Neuronal stem cell (in vitro differentiated cells): ENCODE measurements around the gene ADAP1.

Experiments
- DNase-seq: peaks from one replicate; pipeline ENCODE4 v3.0.0-alpha.2; 2013; ENCODE audit warnings: low spot score
- H2AFZ ChIP-seq: one replicate; pipeline ENCODE4 v1.6.1; 2013; ENCODE audit warnings: mild to moderate bottlenecking, low read length, inconsistent platforms
- H2AK5ac ChIP-seq: 2 replicates; pipeline ENCODE4 v1.6.1; 2013; ENCODE audit warnings: low read depth, mild to moderate bottlenecking, inconsistent platforms, low read length, moderate library complexity, mixed read lengths
- H2BK120ac ChIP-seq: 2 replicates; pipeline ENCODE4 v1.6.1; 2013; ENCODE audit warnings: low read depth, mild to moderate bottlenecking, inconsistent platforms, low read length, moderate library complexity, mixed read lengths
- H2BK12ac ChIP-seq: one replicate; pipeline ENCODE4 v1.6.1; 2013; ENCODE audit warnings: low read length, inconsistent platforms
- H2BK15ac ChIP-seq: 2 replicates; pipeline ENCODE4 v1.6.1; 2013; ENCODE audit warnings: mild to moderate bottlenecking, low read length, inconsistent platforms, mixed read lengths
- H2BK5ac ChIP-seq: one replicate; pipeline ENCODE4 v1.6.1; 2013; ENCODE audit warnings: inconsistent platforms, mild to moderate bottlenecking, low read length, moderate library complexity
- H3K14ac ChIP-seq: one replicate; pipeline ENCODE4 v1.6.1; 2013; ENCODE audit warnings: low read length, inconsistent platforms
- H3K18ac ChIP-seq: 2 replicates; pipeline ENCODE4 v1.6.1; 2013; ENCODE audit warnings: low read length, inconsistent platforms
- H3K23ac ChIP-seq: 2 replicates; pipeline ENCODE4 v1.6.1; 2013; ENCODE audit warnings: low read depth, mild to moderate bottlenecking, mixed read lengths, low read length, inconsistent platforms; ENCODE audit not compliant: poor library complexity
- H3K27ac ChIP-seq: replicated peaks from 3 replicates; pipeline ENCODE4 v1.5.1; 2013; ENCODE audit warnings: low read length, inconsistent platforms
- H3K27me3 ChIP-seq, 3 experiments: 2 replicates each; pipeline ENCODE4 v1.6.1; 2013; ENCODE audit warnings: low read length in 3 of 3, mild to moderate bottlenecking in 2 of 3, inconsistent platforms in 1 of 3, low read depth in 1 of 3, mixed read lengths in 1 of 3, moderate library complexity in 1 of 3; ENCODE audit not compliant: control insufficient read depth in 3 of 3, insufficient read depth in 3 of 3
- H3K36me3 ChIP-seq, 2 donors: replicated peaks in 1 of 2; 2 replicates each; pipeline ENCODE4 v1.6.1; 2013; ENCODE audit warnings: low read length in 2 of 2; ENCODE audit not compliant: control insufficient read depth in 2 of 2, insufficient read depth in 2 of 2
- H3K4ac ChIP-seq: 2 replicates; pipeline ENCODE4 v1.6.1; 2013; ENCODE audit warnings: inconsistent platforms, mild to moderate bottlenecking, low read length, moderate library complexity
- H3K4me1 ChIP-seq, 2 donors: 1 replicate in 1 of 2; 2 replicates in 1 of 2; pipeline ENCODE4 v1.6.1; 2013; ENCODE audit warnings: low read length in 2 of 2, low read depth in 1 of 2; ENCODE audit not compliant: control insufficient read depth in 2 of 2, insufficient read depth in 1 of 2
- H3K4me2 ChIP-seq: one replicate; pipeline ENCODE4 v1.6.1; 2013; ENCODE audit warnings: mild to moderate bottlenecking, low read length, inconsistent platforms; ENCODE audit not compliant: insufficient read depth, poor library complexity, severe bottlenecking
- H3K4me3 ChIP-seq, 2 donors: 2 replicates each; pipeline ENCODE4 v1.5.1; 2013; ENCODE audit warnings: low read length in 2 of 2, mild to moderate bottlenecking in 2 of 2, inconsistent platforms in 1 of 2, moderate library complexity in 1 of 2
- H3K79me1 ChIP-seq: one replicate; pipeline ENCODE4 v1.6.1; 2013; ENCODE audit warnings: low read depth, mild to moderate bottlenecking, inconsistent platforms, low read length, moderate library complexity
- H3K9ac ChIP-seq: one replicate; pipeline ENCODE4 v1.6.1; 2013; ENCODE audit warnings: mild to moderate bottlenecking, low read depth, low read length, inconsistent platforms; ENCODE audit not compliant: poor library complexity
- H3K9me3 ChIP-seq, 2 donors: replicated peaks in 1 of 2; 2 replicates each; pipeline versions ENCODE3 to v1.6.1; 2013; ENCODE audit warnings: low read length in 2 of 2, mild to moderate bottlenecking in 2 of 2, inconsistent platforms in 1 of 2, low read depth in 1 of 2, mixed read lengths in 1 of 2, moderate library complexity in 1 of 2; ENCODE audit not compliant: control insufficient read depth in 2 of 2, insufficient read depth in 1 of 2
- H4K8ac ChIP-seq: one replicate; pipeline ENCODE4 v1.6.1; 2013; ENCODE audit warnings: low read depth, mild to moderate bottlenecking, inconsistent platforms, low read length, moderate library complexity
- H4K91ac ChIP-seq: one replicate; pipeline ENCODE4 v1.6.1; 2013; ENCODE audit warnings: low read length, low read depth, mild to moderate bottlenecking, inconsistent platforms; ENCODE audit not compliant: poor library complexity
- WGBS, 2 donors: extraction: QIAGEN DNeasy Blood & Tissue Kit; methylation state at CpG; one replicate each; pipeline ENCODE4 v1.1.7; 2013; ENCODE audit warnings: missing lambda C conversion rate in 2 of 2, mixed read lengths in 1 of 2; ENCODE audit not compliant: insufficient read length in 2 of 2, insufficient replicate concordance in 1 of 2; ENCODE audit errors: extremely low coverage in 2 of 2; 5-methylcytosine and 5-hydroxymethylcytosine counted together

The ADAP1 gene

DNA sequence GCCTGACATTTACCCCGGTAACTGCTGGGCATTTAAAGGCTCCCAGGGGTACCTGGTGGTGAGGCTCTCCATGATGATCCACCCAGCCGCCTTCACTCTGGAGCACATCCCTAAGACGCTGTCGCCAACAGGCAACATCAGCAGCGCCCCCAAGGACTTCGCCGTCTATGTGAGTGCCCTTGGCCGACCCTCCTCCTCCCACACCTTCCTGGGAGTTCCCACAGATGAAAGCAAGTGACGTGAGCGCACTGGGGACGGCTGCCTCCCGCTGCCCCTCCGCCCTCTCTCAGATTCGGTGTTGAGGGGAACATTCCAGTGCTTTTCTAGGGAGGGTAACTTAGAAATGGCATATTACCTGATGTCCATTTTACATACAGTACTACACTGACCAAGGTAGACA lies 85.1 kb downstream of the ADAP1 start:
- peaks cover 38 to 88% of the 10 kb centered on the region in 2 donors for H3K36me3 ChIP-seq

DNA sequence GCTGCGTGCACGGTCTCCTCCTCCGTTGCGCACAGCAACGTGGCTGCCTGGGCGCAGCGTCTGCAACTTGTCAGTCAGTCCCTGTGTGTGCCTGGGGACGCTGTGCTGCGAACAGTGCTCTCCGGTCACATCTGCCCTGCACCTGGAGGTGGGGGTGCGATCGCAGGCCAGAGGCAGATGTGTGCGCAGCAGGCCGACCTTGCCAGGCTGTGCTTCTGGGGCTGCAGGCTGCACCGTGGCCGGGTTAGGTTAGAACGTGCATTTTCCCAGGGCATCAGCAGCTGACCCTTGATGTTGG lies 86.3 kb downstream of the ADAP1 start:
- no peak overlapping the region for H3K4ac ChIP-seq
- H4K91ac ChIP-seq, result no peak overlapping the region
- H3K9me3 ChIP-seq, result peaks cover 0 to 2% of the 10 kb centered on the region in 2 donors
- H3K27me3 ChIP-seq, result no peaks in the 10 kb centered on the region
- H2BK120ac ChIP-seq, result no peak overlapping the region
- H3K23ac ChIP-seq, result no peak overlapping the region
- no peak overlapping the region for H2AFZ ChIP-seq
- H2BK5ac ChIP-seq, result peak overlapping the region; percentile 26
- H2BK15ac ChIP-seq, result no peak overlapping the region
- peak overlapping the region in 1 of 2 donors; percentile 33 for H3K4me3 ChIP-seq
- no peak overlapping the region for H2AK5ac ChIP-seq
- no peak overlapping the region for H3K14ac ChIP-seq
- no peak for DNase-seq
- peaks cover 36 to 88% of the 10 kb centered on the region in 2 donors for H3K36me3 ChIP-seq
- WGBS, 2 donors, result no CpG with 5 or more reads among the region's 17 CpGs
- peak overlapping the region; percentile 60 for H3K9ac ChIP-seq
- H3K79me1 ChIP-seq, result peaks cover 5% of the 10 kb centered on the region
- H3K27ac ChIP-seq, result no peak overlapping the region
- no peak overlapping the region for H3K4me2 ChIP-seq
- H2BK12ac ChIP-seq, result peak overlapping the region; percentile 1
- no peak overlapping the region for H4K8ac ChIP-seq
- H3K4me1 ChIP-seq, result no peaks in the 10 kb centered on the region
- H3K18ac ChIP-seq, result no peak overlapping the region

More for the DNA sequence above, 85.1 kb downstream of the ADAP1 start:
- no peak for DNase-seq
- Histone ChIP-seq H2BK15ac (no peak overlapping the region), H3K4ac (no peak overlapping the region), H3K18ac (no peak overlapping the region), H3K23ac (no peak overlapping the region), H2AFZ (no peak overlapping the region), H4K91ac (no peak overlapping the region), H3K27me3 (no peaks in the 10 kb centered on the region), H4K8ac (no peak overlapping the region), H3K9me3 (peaks cover 0 to 2% of the 10 kb centered on the region in 2 donors), H2AK5ac (no peak overlapping the region), H2BK12ac (no peak overlapping the region), H3K4me2 (no peak overlapping the region), H3K14ac (no peak overlapping the region), H3K9ac (no peak overlapping the region), H3K4me1 (peaks cover 0 to 9% of the 10 kb centered on the region in 2 donors), H3K27ac (no peak overlapping the region), H3K4me3 (no peak overlapping the region), H2BK5ac (no peak overlapping the region), H2BK120ac (no peak overlapping the region), H3K79me1 (peaks cover 5% of the 10 kb centered on the region)
- no CpG with 5 or more reads among the region's 14 CpGs for WGBS, 2 donors

DNA sequence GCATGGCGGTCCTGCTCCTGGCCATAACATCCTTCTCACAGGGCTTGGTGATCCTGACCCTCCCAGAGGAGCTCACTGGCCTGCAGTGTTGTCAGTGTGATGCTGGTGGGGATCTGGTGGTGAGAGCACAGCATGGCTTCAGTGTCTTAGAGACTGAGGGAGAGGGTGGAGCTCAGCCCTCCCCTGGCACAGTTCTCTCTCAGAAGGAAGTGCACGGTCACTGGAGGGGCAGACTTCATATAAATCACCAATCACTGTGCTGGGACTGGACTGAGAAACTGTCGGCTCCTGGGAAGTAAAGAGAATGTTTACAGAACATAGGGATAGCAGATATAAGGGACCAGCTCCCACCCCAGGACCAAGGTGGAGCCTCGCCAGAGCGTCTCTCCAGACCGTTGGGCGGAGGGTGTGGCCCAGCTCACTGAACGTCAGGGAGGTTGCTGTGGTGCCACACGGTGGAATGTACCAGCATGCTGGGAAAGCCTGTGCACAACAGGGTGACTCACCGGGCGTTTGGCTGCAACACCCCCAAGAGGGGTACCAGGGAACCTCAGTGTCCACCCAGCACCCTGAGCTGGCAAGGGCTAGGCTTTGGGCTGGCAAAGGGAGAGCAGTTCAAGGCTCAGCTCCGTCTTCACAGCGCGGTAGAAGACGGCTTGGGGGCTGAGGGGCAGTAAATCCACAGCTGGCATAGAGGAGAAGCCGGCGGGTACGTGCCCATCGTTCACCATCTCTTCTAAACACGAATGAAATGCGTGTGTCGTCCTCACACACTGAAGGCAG lies 86.9 kb downstream of the ADAP1 start:
- Histone ChIP-seq H3K4me3 (peak overlapping the region in 1 of 2 donors; percentile 33), H3K4ac (no peak overlapping the region), H3K14ac (no peak overlapping the region), H2AFZ (no peak overlapping the region), H2BK12ac (peak overlapping the region; percentile 1), H3K4me2 (no peak overlapping the region), H4K91ac (no peak overlapping the region), H3K4me1 (no peaks in the 10 kb centered on the region), H2BK5ac (peak overlapping the region; percentile 26), H3K79me1 (peaks cover 5% of the 10 kb centered on the region), H3K18ac (no peak overlapping the region), H2BK15ac (no peak overlapping the region), H4K8ac (no peak overlapping the region), H3K9ac (peak overlapping the region; percentile 60), H3K9me3 (peaks cover 0 to 2% of the 10 kb centered on the region in 2 donors), H3K36me3 (peaks cover 36 to 86% of the 10 kb centered on the region in 2 donors), H3K27me3 (no peaks in the 10 kb centered on the region), H3K23ac (peak overlapping the region; percentile 40), H3K27ac (no peak overlapping the region), H2BK120ac (no peak overlapping the region), H2AK5ac (no peak overlapping the region)
- no CpG with 5 or more reads among the region's 22 CpGs for WGBS, 2 donors
- no peak for DNase-seq

DNA sequence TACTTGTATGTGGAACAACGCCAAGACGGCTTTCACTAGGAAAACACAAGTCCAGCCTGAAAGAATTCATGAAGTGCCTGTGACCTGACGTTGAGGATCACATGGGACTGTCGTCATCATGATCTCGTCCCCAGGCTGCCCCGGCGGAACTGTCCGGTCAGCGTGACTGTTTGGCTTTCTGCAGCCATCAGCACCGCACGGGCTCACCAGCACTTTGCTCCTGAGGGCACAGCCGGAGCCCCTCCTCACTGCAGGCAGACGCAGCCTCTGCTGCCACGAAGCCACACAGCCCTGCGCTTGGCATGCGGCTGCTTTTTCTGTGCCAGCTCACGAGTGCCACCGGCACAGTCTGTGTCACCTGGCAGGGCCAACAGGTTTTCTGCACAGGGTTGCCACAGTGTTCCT lies 87.5 kb downstream of the ADAP1 start:
- peaks cover 5% of the 10 kb centered on the region for H3K79me1 ChIP-seq
- H3K27me3 ChIP-seq, result no peaks in the 10 kb centered on the region
- no peak overlapping the region for H3K9ac ChIP-seq
- H3K23ac ChIP-seq, result peak overlapping the region; percentile 40
- peaks cover 0 to 2% of the 10 kb centered on the region in 2 donors for H3K9me3 ChIP-seq
- no peak overlapping the region for H3K18ac ChIP-seq
- H3K4me2 ChIP-seq, result no peak overlapping the region
- no peak for DNase-seq
- H2BK15ac ChIP-seq, result no peak overlapping the region
- no peak overlapping the region for H2BK12ac ChIP-seq
- peaks cover 33 to 86% of the 10 kb centered on the region in 2 donors for H3K36me3 ChIP-seq
- H2BK5ac ChIP-seq, result no peak overlapping the region
- no CpG with 5 or more reads among the region's 18 CpGs for WGBS, 2 donors
- peak overlapping the region in 1 of 2 donors; percentile 27 for H3K4me3 ChIP-seq
- no peak overlapping the region for H4K8ac ChIP-seq
- H4K91ac ChIP-seq, result no peak overlapping the region
- H2BK120ac ChIP-seq, result no peak overlapping the region
- H3K27ac ChIP-seq, result no peak overlapping the region
- no peak overlapping the region for H3K4ac ChIP-seq
- H3K4me1 ChIP-seq, result no peaks in the 10 kb centered on the region
- no peak overlapping the region for H2AFZ ChIP-seq
- peak overlapping the region; percentile 21 for H3K14ac ChIP-seq
- H2AK5ac ChIP-seq, result no peak overlapping the region
